Measurements from ENCODE around the gene NSDHL. TPM values are rescaled to one million over a fixed set of nuclear protein-coding genes. Genes with fewer than 3 reads are reported as not detected.

NSDHL gene
- total RNA-seq, 2 experiments from 2014 or later: 11.4 to 13.8 TPM

DNA sequence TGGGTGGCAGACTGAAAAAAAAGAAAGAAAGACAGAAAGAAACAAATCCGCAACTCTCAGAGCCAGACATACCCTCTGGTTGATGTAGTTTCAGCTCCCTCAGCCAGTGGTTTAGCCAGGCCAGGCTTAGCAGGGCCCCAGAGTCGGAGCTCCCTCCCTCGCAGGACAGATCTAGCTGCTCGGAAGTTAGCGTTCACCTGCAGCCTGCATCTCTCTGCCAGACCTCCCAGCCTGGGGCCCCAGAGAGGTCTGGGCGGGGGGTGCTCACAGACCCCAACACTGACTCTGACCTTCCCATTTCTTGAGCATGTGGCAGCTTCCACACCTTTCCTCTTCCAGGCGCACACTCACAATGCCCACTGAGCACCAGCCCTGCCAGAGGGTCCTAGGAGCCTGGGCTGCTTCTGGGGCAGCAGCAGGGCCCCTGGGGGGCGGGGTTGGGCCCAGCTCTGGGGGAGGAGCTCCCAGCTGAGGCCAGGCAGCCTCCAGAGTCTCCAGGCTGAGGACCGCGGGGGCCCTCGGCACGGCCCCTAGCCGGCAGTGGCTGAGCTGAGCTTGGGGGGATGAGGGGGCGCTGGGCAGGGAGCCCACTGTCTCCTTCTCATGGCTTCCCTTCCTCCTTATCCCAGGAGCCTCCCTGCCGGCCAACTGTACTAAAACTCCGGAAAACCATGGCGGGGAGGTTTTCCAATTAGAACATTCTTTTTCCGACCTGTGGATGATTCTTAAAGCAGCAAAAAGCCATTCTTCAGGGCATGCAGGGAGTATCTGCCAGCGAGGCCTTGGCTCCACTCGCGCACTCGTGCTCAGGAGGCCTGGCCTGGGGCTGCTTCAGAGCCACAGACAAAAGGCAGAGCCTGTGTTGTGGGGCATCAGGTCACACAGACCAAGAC, 62.4 kb downstream of the NSDHL start:
- Mint-ChIP-seq H3K9me3 (no peaks in the 10 kb centered on the region), H3K27ac (no peak overlapping the region), H3K4me3 (no peak overlapping the region), H3K4me1 (no peaks in the 10 kb centered on the region), H3K36me3 (no peaks in the 10 kb centered on the region), H3K27me3 (peaks cover 21% of the 10 kb centered on the region)
- ATAC-seq (ENCODE audit: low read depth) (no peak), DNase-seq (no peak)
- POLR2A ChIA-PET: no interaction called here

DNA sequence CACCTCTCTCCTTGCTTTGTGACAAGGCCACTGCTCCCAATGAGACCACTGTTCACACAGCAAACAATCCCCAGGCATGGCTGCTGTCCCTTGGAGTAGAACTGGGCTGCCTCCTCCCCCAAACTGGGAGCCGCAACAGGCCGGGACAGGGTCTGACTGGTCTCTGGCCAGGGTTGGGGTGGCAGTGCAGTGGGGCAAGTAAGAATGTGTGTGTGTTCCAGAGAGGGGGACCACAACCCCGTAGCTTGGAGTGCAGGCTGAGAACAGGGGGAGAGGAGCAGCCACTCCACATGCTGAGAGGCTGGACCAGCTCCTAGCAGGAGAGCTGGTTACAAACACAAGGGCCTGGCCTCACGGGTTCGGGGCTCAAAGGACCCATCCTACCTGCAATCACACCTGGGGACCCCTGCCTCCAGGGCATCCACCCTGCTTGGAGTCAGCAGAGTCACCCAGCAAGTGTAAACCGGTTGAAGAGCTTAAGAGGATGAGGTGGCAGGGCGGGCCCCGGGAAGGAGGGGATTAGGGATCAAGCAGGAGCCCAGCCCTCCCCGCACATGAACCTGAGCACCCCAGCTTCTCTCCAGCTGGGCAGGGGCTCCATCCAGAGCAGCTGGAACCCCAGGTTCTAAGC, 63.2 kb downstream of the NSDHL start:
- no peaks in the 10 kb centered on the region for H3K36me3 Mint-ChIP-seq
- ATAC-seq (ENCODE audit: low read depth) (no peak), DNase-seq (no peak)
- H3K4me3 Mint-ChIP-seq: no peak overlapping the region
- no peaks in the 10 kb centered on the region for H3K4me1 Mint-ChIP-seq
- POLR2A ChIA-PET: no interaction called here
- H3K27me3 Mint-ChIP-seq: peaks cover 25% of the 10 kb centered on the region
- no peaks in the 10 kb centered on the region for H3K9me3 Mint-ChIP-seq
- no peak overlapping the region for H3K27ac Mint-ChIP-seq

- no peaks in the 10 kb centered on the region for H3K4me1 Mint-ChIP-seq
- no peak for ATAC-seq (ENCODE audit: low read depth)
These were observed 64.3 kb downstream of the NSDHL start for GRCh38 chrX:152895121-152895520.

DNA sequence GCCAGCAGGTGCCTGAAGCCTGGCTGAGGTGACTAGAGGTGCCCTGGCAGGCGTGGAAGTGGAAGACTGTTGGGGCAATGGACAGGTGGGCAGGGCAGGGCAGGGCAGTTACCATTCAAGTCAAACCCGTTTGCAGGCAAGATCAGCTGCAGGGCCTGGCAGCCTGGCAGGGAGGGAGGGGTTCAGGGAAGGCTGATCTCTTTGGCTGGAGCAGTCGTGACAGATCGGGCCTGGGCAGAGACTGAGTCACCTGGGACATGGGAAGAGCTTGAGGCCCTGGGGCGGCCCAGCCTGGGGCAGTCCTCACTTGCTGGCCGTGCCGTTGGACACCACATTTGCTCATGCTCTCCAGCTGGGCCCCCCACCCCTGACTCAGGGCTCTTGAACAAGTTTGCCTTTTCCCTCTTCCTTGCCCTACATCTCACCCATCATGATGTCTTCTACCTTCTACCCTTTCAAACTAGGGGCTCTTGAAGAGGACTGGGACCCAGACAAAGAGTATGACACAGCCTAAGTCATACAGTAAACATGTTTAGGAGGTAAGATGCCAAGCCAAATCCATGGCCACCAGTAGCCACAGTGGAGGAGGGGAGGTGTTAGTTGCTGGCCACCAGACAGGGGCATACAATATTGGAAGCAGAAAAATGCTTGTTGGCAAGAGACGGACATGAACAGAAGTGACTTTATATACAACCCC, 65.0 kb downstream of the NSDHL start:
- Mint-ChIP-seq H3K27ac (no peak overlapping the region), H3K9me3 (no peaks in the 10 kb centered on the region), H3K4me3 (no peak overlapping the region), H3K27me3 (peaks cover 17% of the 10 kb centered on the region), H3K36me3 (no peaks in the 10 kb centered on the region), H3K4me1 (no peaks in the 10 kb centered on the region)
- POLR2A ChIA-PET: no interaction called here
- ATAC-seq (ENCODE audit: low read depth) (no peak), DNase-seq (no peak)

More at GRCh38 chrX:152895121-152895520, 64.3 kb downstream of the NSDHL start:
- no peak overlapping the region for H3K4me3 Mint-ChIP-seq
- no peak for DNase-seq
- POLR2A ChIA-PET: no interaction called here
- H3K36me3 Mint-ChIP-seq: no peaks in the 10 kb centered on the region
- H3K27ac Mint-ChIP-seq: no peak overlapping the region
- no peaks in the 10 kb centered on the region for H3K9me3 Mint-ChIP-seq
- H3K27me3 Mint-ChIP-seq: peaks cover 19% of the 10 kb centered on the region

GRCh38 chrX:152896450-152896849, 65.6 kb downstream of the NSDHL start:
- ATAC-seq (ENCODE audit: low read depth): no peak
- no peaks in the 10 kb centered on the region for H3K36me3 Mint-ChIP-seq
- POLR2A ChIA-PET: no interaction called here
- no peaks in the 10 kb centered on the region for H3K9me3 Mint-ChIP-seq
- no peak overlapping the region for H3K27ac Mint-ChIP-seq
- H3K4me3 Mint-ChIP-seq: no peak overlapping the region
- peaks cover 14% of the 10 kb centered on the region for H3K27me3 Mint-ChIP-seq
- DNase-seq: no peak
- no peaks in the 10 kb centered on the region for H3K4me1 Mint-ChIP-seq

DNA sequence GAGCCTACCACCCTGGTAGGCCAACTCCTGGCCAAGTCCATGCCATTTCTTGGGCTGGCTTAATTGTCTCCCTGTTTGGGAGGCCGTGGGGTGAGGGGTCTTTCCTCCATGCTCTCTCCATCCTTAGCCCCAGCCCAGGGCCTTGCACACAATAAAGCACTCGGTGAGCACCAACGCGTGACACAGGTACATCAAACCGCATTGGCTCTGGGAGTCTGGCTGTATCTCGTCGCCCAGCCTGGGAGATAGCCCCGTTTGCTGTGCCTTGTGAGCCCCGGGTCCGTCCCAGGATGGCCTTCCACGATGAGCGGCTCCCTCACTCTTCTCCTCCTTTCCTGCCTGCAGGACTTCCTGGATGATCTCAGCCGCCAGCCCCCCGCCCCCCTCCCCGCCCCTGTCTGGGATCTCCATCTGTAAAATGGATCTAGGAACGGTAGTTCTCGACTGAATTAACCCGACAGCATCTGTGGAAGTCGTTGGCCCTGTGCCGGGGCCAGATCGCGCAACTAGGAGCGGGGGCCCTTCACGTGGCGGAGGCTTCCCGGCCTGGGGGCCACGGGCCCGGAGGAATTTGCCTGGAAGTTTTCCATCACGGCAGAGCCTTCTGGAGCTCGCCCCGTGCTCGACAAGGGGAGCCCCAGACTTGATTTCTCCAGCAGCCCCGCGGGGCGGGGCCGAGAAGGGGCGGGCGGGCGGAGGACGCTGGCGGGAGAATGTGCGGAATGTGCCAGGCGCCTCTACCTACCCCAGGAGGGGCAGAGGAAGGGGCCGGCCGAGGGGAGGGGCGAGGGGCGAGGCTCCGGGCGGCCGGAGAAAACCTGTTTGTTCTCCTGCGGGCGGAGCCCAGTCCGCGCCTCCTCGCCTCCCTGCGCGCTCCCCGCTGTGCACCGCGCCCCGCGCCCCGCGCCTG, 66.6 kb downstream of the NSDHL start, which contains the start of gene ZNF185:
TSS of gene ZNF185 (plus strand) at position 846 of the 910 bp plus-strand sequence. CDS start 16,423 bp downstream, outside the sequence.
- POLR2A ChIA-PET: no interaction called here
- Mint-ChIP-seq H3K36me3 (no peaks in the 10 kb centered on the region), H3K27me3 (peaks cover 14% of the 10 kb centered on the region), H3K4me3 (no peak within 1 kb of the TSS), H3K27ac (no peak within 1 kb of the TSS), H3K4me1 (no peaks in the 10 kb centered on the region), H3K9me3 (no peaks in the 10 kb centered on the region)
- DNase-seq (no peak), ATAC-seq (ENCODE audit: low read depth) (peak; percentile 47)

DNA sequence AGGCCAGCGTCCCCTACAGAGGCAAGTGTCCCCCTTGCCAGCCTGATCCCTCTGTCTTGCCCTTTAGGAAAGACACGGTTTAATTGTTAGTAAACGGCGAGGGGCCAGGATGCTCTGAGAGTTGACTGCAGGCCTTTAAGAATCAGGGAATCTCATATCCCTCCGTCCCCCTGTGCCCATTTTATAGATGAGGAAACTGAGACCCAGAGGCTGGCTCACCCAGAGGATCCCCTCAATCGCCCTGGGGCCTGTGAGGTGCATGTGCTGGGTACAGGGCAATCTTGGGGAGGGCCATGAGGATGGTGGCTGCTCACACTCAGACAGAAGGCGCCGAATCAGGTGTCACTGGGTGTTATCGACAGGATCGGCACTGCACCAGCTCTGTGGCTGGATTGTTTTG, 67.6 kb downstream of the NSDHL start:
- H3K4me1 Mint-ChIP-seq: no peaks in the 10 kb centered on the region
- POLR2A ChIA-PET: no interaction called here
- DNase-seq: no peak
- no peaks in the 10 kb centered on the region for H3K36me3 Mint-ChIP-seq
- no peak overlapping the region for H3K4me3 Mint-ChIP-seq
- no peaks in the 10 kb centered on the region for H3K9me3 Mint-ChIP-seq
- peaks cover 14% of the 10 kb centered on the region for H3K27me3 Mint-ChIP-seq
- no peak for ATAC-seq (ENCODE audit: low read depth)
- no peak overlapping the region for H3K27ac Mint-ChIP-seq

DNA sequence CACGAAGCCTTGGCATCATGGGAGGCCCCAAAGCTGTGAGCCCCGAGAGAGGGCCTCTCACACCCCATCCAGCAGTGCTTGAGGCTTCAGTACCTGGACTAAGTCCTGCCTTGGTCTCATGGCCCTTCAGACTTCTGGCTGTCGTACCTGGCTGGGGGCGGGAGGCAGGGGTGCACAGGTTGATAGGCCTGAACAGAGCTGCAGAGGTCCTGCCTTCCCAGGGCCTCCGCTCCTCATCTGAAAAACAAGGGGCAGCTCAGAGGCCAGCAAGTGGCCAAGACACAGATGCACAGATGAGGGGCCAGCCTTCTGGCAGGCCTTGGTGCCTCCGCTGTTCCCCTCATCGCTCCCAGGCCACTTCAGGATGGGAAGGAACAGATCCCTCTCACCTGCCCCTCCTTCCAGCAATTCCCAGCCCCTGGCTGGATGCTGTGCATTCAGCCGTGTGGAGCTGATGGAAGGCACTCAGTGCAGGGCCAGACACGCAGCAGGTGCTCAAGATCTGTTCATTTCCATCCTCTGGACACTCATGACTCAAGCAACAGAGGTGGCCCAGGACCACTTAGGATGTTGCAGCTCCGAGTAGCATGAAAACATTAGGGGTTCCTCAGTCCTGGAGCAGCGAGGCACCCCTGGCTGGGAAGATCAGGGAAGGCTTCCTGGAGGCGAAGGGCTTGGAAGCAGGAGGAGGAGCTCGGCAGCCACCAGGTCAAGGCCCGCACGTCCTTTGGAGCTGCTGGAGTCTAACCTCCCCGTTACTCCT, 68.4 kb downstream of the NSDHL start:
- no peaks in the 10 kb centered on the region for H3K4me1 Mint-ChIP-seq
- POLR2A ChIA-PET: no interaction called here
- no peak overlapping the region for H3K4me3 Mint-ChIP-seq
- H3K9me3 Mint-ChIP-seq: no peaks in the 10 kb centered on the region
- H3K36me3 Mint-ChIP-seq: no peaks in the 10 kb centered on the region
- peaks cover 14% of the 10 kb centered on the region for H3K27me3 Mint-ChIP-seq
- DNase-seq (no peak), ATAC-seq (ENCODE audit: low read depth) (no peak)
- no peak overlapping the region for H3K27ac Mint-ChIP-seq

GRCh38 chrX:152899874-152900719, 69.2 kb downstream of the NSDHL start:
- Mint-ChIP-seq H3K27me3 (peaks cover 14% of the 10 kb centered on the region), H3K4me3 (no peak overlapping the region), H3K9me3 (no peaks in the 10 kb centered on the region), H3K36me3 (no peaks in the 10 kb centered on the region), H3K4me1 (no peaks in the 10 kb centered on the region), H3K27ac (no peak overlapping the region)
- POLR2A ChIA-PET: no interaction called here
- no peak for DNase-seq
- no peak for ATAC-seq (ENCODE audit: low read depth)

GRCh38 chrX:152900937-152901445, 70.1 kb downstream of the NSDHL start:
- ATAC-seq (ENCODE audit: low read depth) (no peak), DNase-seq (no peak)
- Mint-ChIP-seq H3K4me3 (no peak overlapping the region), H3K36me3 (no peaks in the 10 kb centered on the region), H3K27ac (no peak overlapping the region), H3K4me1 (no peaks in the 10 kb centered on the region), H3K9me3 (no peaks in the 10 kb centered on the region), H3K27me3 (peaks cover 14% of the 10 kb centered on the region)
- POLR2A ChIA-PET: no interaction called here

DNA sequence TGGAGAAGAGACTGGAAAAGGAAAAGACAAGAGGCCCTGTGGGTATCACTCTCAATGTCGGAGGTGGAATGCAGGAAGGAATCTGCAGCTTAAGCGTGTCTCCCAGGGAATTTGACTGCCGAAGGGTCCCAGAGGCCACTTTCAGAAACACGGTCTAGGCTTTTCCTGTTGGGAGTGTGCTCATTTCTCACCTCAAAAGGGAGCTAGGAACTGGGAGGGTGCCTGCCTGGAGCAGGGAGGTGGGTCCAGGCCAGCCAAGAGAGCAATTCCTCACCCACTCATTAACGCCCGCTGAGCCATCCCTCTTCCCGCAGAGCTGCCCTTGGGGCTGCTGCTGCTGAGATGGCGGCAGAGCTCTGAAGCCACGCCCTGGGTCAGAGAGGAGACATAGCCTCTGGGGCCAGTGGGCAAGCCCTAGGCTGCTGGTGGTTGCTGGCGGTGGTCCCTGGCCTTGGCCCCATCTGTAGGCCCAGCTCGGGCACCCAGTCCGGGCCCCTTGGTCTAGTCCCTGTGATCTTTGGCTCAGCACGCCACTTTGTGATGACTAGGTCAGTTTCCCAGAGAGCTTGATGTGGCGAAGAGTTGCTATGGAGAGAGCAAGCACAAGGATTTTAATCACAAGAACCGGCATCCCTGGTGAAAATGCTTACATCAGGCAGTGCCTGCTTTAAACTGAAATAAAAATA, 71.1 kb downstream of the NSDHL start:
- H3K4me1 Mint-ChIP-seq: no peaks in the 10 kb centered on the region
- no peak overlapping the region for H3K27ac Mint-ChIP-seq
- DNase-seq: no peak
- no peak for ATAC-seq (ENCODE audit: low read depth)
- no peak overlapping the region for H3K4me3 Mint-ChIP-seq
- H3K36me3 Mint-ChIP-seq: no peaks in the 10 kb centered on the region
- POLR2A ChIA-PET: no interaction called here
- no peaks in the 10 kb centered on the region for H3K9me3 Mint-ChIP-seq
- peaks cover 10% of the 10 kb centered on the region for H3K27me3 Mint-ChIP-seq

Measured in activated naive CD8-positive, alpha-beta T cell treated with anti-CD3 and anti-CD28 coated beads, Interleukin-2, amount 10 ng/mL, durations not matched to agents 7 days and 5 days (primary cell).